Activated T-helper 17 cell treated with anti-CD3 and anti-CD28 coated beads, Interleukin-2, amount 50 U/mL, for 72 hours (primary cell): ENCODE results near the gene NEURL1B. TPM values are rescaled to one million over a fixed set of nuclear protein-coding genes. Genes with fewer than 3 reads are reported as not detected.
A peak's percentile ranks its signal among the peaks of the same experiment; 100 is the strongest.

Experiments
- ATAC-seq: fragments of 150-1000 bp; cut with Tn5 transposase; replicated peaks from 2 replicates; pipeline ENCODE4 v1.10.0; 2021; ENCODE audit warnings: mild to moderate bottlenecking, moderate library complexity
- H3K27ac Mint-ChIP-seq: one replicate; pipeline ENCODE4 v1.8.0; 2022; ENCODE audit warnings: mixed read lengths
- H3K27me3 Mint-ChIP-seq: one replicate; pipeline ENCODE4 v1.8.0; 2022; ENCODE audit warnings: mixed read lengths
- H3K36me3 Mint-ChIP-seq: one replicate; pipeline ENCODE4 v1.8.0; 2022; ENCODE audit warnings: low read depth, mild to moderate bottlenecking, mixed read lengths
- H3K4me1 Mint-ChIP-seq: one replicate; pipeline ENCODE4 v1.8.0; 2022; ENCODE audit warnings: mixed read lengths
- H3K4me3 Mint-ChIP-seq: one replicate; pipeline ENCODE4 v1.8.0; 2022; ENCODE audit warnings: mild to moderate bottlenecking, mixed read lengths
- H3K9me3 Mint-ChIP-seq: one replicate; pipeline ENCODE4 v1.8.0; 2022; ENCODE audit warnings: mixed read lengths
- total RNA-seq, 2 donors: library from RNA; stranded (reverse); gene quantifications; one replicate each; pipeline ENCODE4 v1.2.3, GENCODE V29; 2022

Gene NEURL1B
- total RNA-seq, 2 donors from 2014 or later, result 0.52 to 1.2 TPM

GRCh38 chr5:172683264-172683644 is 42.2 kb downstream of the NEURL1B start:
- Mint-ChIP-seq H3K36me3 (no peaks in the 10 kb centered on the region), H3K4me1 (peaks cover 14% of the 10 kb centered on the region), H3K9me3 (peaks cover 5% of the 10 kb centered on the region), H3K27me3 (peaks cover 4% of the 10 kb centered on the region), H3K27ac (peak overlapping the region; percentile 35), H3K4me3 (peak overlapping the region; percentile 69)
- no peak for ATAC-seq

- Mint-ChIP-seq H3K4me1 (peaks cover 16% of the 10 kb centered on the region), H3K27me3 (peaks cover 4% of the 10 kb centered on the region), H3K4me3 (peak overlapping the region; percentile 73), H3K36me3 (no peaks in the 10 kb centered on the region), H3K9me3 (peaks cover 5% of the 10 kb centered on the region), H3K27ac (peak overlapping the region; percentile 59)
- ATAC-seq, result peak; percentile 85
Observed at GRCh38 chr5:172683645-172684471, 42.8 kb downstream of the NEURL1B start.

- H3K9me3 Mint-ChIP-seq, result peaks cover 5% of the 10 kb centered on the region
- H3K27me3 Mint-ChIP-seq, result peaks cover 4% of the 10 kb centered on the region
- no peaks in the 10 kb centered on the region for H3K36me3 Mint-ChIP-seq
- H3K4me3 Mint-ChIP-seq, result no peak overlapping the region
- H3K27ac Mint-ChIP-seq, result no peak overlapping the region
- no peak for ATAC-seq
- H3K4me1 Mint-ChIP-seq, result peaks cover 18% of the 10 kb centered on the region
Observed at GRCh38 chr5:172685091-172685490, 44.0 kb downstream of the NEURL1B start.

GRCh38 chr5:172686111-172686510 is 45.0 kb downstream of the NEURL1B start:
- Mint-ChIP-seq H3K36me3 (no peaks in the 10 kb centered on the region), H3K9me3 (peaks cover 5% of the 10 kb centered on the region), H3K4me1 (peaks cover 23% of the 10 kb centered on the region), H3K4me3 (no peak overlapping the region), H3K27ac (no peak overlapping the region), H3K27me3 (peaks cover 4% of the 10 kb centered on the region)
- ATAC-seq, result no peak

- no peaks in the 10 kb centered on the region for H3K36me3 Mint-ChIP-seq
- ATAC-seq, result no peak
- H3K4me3 Mint-ChIP-seq, result no peak overlapping the region
- peaks cover 5% of the 10 kb centered on the region for H3K9me3 Mint-ChIP-seq
- H3K4me1 Mint-ChIP-seq, result peaks cover 23% of the 10 kb centered on the region
- H3K27ac Mint-ChIP-seq, result no peak overlapping the region
- peaks cover 4% of the 10 kb centered on the region for H3K27me3 Mint-ChIP-seq
Observed at GRCh38 chr5:172686539-172687390, 45.7 kb downstream of the NEURL1B start.

GRCh38 chr5:172687940-172688339 is 46.9 kb downstream of the NEURL1B start:
- Mint-ChIP-seq H3K4me1 (peaks cover 18% of the 10 kb centered on the region), H3K27me3 (peaks cover 1% of the 10 kb centered on the region), H3K4me3 (peak overlapping the region; percentile 15), H3K9me3 (peaks cover 1% of the 10 kb centered on the region), H3K36me3 (no peaks in the 10 kb centered on the region), H3K27ac (peak overlapping the region; percentile 63)
- ATAC-seq, result no peak

- Mint-ChIP-seq H3K27ac (peak overlapping the region; percentile 63), H3K4me3 (peak overlapping the region; percentile 17), H3K27me3 (no peaks in the 10 kb centered on the region), H3K9me3 (no peaks in the 10 kb centered on the region), H3K4me1 (peaks cover 17% of the 10 kb centered on the region), H3K36me3 (no peaks in the 10 kb centered on the region)
- ATAC-seq, result peak; percentile 40
Observed at GRCh38 chr5:172688349-172689217, 47.5 kb downstream of the NEURL1B start.

GRCh38 chr5:172689218-172689572 is 48.1 kb downstream of the NEURL1B start:
- Mint-ChIP-seq H3K4me3 (peak overlapping the region; percentile 17), H3K36me3 (no peaks in the 10 kb centered on the region), H3K27ac (no peak overlapping the region)

GRCh38 chr5:172689801-172690200 is 48.7 kb downstream of the NEURL1B start:
- Mint-ChIP-seq H3K9me3 (no peaks in the 10 kb centered on the region), H3K27me3 (no peaks in the 10 kb centered on the region), H3K4me1 (peaks cover 12% of the 10 kb centered on the region), H3K36me3 (no peaks in the 10 kb centered on the region), H3K4me3 (peak overlapping the region; percentile 52), H3K27ac (peak overlapping the region; percentile 81)
- ATAC-seq, result peak; percentile 41

More at GRCh38 chr5:172689218-172689572, 48.1 kb downstream of the NEURL1B start:
- ATAC-seq, result no peak
- H3K27me3 Mint-ChIP-seq, result no peaks in the 10 kb centered on the region
- H3K9me3 Mint-ChIP-seq, result no peaks in the 10 kb centered on the region
- H3K4me1 Mint-ChIP-seq, result peaks cover 16% of the 10 kb centered on the region

- H3K27ac Mint-ChIP-seq, result peak overlapping the region; percentile 81
- H3K27me3 Mint-ChIP-seq, result no peaks in the 10 kb centered on the region
- peaks cover 12% of the 10 kb centered on the region for H3K4me1 Mint-ChIP-seq
- H3K4me3 Mint-ChIP-seq, result peak overlapping the region; percentile 52
- H3K36me3 Mint-ChIP-seq, result no peaks in the 10 kb centered on the region
- no peaks in the 10 kb centered on the region for H3K9me3 Mint-ChIP-seq
- peak; percentile 94 for ATAC-seq
Observed at GRCh38 chr5:172690258-172691075, 49.4 kb downstream of the NEURL1B start.

- no peak for ATAC-seq
- no peaks in the 10 kb centered on the region for H3K36me3 Mint-ChIP-seq
- H3K4me3 Mint-ChIP-seq, result no peak overlapping the region
- peaks cover 12% of the 10 kb centered on the region for H3K4me1 Mint-ChIP-seq
- H3K27me3 Mint-ChIP-seq, result no peaks in the 10 kb centered on the region
- H3K9me3 Mint-ChIP-seq, result no peaks in the 10 kb centered on the region
- no peak overlapping the region for H3K27ac Mint-ChIP-seq
Observed at GRCh38 chr5:172691886-172692285, 50.8 kb downstream of the NEURL1B start.

- H3K36me3 Mint-ChIP-seq, result no peaks in the 10 kb centered on the region
Observed at GRCh38 chr5:172692451-172692850, 51.4 kb downstream of the NEURL1B start.

GRCh38 chr5:172692981-172693380 is 51.9 kb downstream of the NEURL1B start:
- no peaks in the 10 kb centered on the region for H3K27me3 Mint-ChIP-seq
- no peaks in the 10 kb centered on the region for H3K9me3 Mint-ChIP-seq
- H3K4me1 Mint-ChIP-seq, result peaks cover 17% of the 10 kb centered on the region
- no peak overlapping the region for H3K27ac Mint-ChIP-seq
- no peaks in the 10 kb centered on the region for H3K36me3 Mint-ChIP-seq
- H3K4me3 Mint-ChIP-seq, result no peak overlapping the region
- ATAC-seq, result no peak

More at GRCh38 chr5:172692451-172692850, 51.4 kb downstream of the NEURL1B start:
- Mint-ChIP-seq H3K4me1 (peaks cover 15% of the 10 kb centered on the region), H3K27me3 (no peaks in the 10 kb centered on the region), H3K27ac (no peak overlapping the region), H3K9me3 (no peaks in the 10 kb centered on the region), H3K4me3 (no peak overlapping the region)
- no peak for ATAC-seq
